NCI-H1436 (cell line): ENCODE results near the gene AHRR.

ENCODE experiments used
- DNase-seq: peaks from one replicate; lab custom pipeline; 2025; lab: John Stamatoyannopoulos, UW

Gene AHRR

GRCh38 chr5:415928-416635 lies 94.6 kb downstream of the AHRR start:
- DNase-seq: no peak

GRCh38 chr5:416636-416960 lies 95.1 kb downstream of the AHRR start:
- DNase-seq: no peak

DNA sequence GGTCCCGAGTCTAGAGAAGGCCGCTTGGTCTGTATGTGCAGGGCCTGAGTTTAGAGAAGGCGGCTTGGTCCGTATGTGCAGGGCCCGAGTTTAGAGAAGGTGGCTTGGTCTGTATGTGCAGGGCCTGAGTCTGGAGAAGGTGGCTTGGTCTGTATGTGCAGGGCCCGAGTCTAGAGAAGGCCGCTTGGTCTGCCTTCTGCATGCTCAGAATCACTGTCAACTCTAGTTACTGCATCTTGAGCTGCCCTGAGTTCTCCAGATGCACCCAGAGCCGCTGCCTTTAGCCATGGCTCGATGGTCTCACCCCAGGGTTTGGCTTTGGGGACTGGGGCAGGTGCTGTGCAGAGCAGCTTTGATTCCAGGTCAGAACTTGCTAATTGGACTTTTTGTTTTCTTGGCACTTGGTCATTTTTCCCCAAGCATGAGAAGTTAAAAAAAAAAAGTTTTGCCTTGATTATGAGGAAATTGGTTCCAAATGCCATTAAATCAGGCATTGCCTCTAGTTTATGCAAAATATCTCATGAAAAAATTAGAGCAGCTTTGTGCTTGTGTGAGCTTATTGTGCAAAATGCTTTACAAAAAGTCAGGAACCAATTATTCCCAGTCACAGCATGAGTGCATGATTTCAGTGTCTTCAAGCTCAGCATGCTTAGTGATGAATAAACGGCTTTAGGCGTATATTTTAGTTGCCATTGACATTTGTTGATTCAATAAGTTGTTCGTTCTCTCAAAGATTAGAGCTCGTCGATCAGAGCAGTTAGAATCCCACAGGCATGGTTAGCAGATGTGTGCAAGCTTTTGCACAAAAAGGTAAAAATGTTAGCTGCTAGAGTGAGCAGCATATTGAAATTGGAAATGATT lies 96.0 kb downstream of the AHRR start:
- no peak for DNase-seq

DNA sequence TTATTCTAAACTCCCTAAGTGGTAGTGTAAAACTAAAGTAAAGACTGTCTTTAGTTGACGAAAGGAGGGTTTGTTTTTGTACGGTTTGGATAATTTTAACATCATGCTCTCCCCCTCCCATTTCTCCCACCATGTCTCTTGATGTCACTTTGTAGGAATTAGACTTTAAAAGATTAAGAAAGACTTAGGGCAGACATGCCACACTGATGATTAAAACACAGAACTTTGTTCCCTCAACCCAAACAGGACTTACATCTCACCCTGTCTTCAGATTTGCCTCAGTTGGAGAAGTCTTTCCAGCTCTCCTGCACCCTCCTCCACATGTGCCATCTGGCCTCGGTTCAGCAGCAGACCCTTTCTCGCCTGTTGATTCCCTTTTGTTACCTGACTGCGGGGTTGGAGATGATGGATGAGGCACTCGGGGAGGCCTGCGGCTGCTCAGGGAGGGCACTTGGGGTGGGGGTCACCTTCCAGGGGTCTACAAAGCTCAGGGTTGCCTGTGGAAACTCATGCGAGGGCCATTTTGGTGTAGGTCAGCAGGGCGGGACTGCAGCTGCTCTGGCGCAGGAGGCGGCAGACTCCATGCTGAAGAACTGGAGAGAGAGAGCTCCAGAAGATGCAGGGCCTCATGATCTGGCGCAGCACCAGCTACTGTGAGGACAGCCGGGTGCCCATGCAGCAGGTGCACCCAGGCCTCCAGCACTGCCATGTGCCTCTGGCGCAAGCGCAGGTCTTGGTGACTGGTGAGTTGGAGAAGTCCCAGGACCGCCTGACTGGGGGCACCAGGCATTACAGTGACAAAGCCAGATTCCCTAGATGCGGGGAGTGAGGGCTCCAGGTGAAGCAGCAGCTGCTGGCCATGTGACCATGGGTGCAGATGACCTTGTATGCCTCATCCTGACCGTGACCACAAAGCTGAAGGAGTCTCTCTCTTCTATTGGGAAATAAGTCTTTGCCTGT lies 96.9 kb downstream of the AHRR start:
- no peak for DNase-seq

GRCh38 chr5:419970-420369 lies 98.5 kb downstream of the AHRR start:
- DNase-seq: no peak

- DNase-seq: no peak
Measured at GRCh38 chr5:420632-421286, 99.2 kb downstream of the AHRR start.

- no peak for DNase-seq
Measured at GRCh38 chr5:421287-421880, 99.9 kb downstream of the AHRR start.

DNA sequence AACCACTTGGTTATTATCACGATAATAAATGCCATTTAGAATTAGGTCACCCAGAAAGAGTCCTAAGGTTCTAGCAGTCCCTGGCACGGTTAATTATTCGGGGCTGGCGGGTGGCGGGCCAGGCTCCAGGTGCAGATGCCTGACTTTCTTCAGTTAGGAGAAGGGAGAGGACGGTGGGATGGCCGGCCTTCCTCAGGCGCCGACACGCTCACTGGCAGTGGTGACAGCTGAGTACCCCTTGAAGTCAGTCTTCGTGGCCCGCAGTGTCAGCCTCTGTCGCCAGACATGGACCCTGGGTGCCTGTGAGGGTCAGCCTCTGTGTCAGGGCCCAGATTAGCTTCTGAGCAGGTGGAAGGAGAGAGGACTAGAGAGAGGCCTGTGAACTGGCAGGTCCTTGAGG lies 100.4 kb downstream of the AHRR start:
- no peak for DNase-seq

DNA sequence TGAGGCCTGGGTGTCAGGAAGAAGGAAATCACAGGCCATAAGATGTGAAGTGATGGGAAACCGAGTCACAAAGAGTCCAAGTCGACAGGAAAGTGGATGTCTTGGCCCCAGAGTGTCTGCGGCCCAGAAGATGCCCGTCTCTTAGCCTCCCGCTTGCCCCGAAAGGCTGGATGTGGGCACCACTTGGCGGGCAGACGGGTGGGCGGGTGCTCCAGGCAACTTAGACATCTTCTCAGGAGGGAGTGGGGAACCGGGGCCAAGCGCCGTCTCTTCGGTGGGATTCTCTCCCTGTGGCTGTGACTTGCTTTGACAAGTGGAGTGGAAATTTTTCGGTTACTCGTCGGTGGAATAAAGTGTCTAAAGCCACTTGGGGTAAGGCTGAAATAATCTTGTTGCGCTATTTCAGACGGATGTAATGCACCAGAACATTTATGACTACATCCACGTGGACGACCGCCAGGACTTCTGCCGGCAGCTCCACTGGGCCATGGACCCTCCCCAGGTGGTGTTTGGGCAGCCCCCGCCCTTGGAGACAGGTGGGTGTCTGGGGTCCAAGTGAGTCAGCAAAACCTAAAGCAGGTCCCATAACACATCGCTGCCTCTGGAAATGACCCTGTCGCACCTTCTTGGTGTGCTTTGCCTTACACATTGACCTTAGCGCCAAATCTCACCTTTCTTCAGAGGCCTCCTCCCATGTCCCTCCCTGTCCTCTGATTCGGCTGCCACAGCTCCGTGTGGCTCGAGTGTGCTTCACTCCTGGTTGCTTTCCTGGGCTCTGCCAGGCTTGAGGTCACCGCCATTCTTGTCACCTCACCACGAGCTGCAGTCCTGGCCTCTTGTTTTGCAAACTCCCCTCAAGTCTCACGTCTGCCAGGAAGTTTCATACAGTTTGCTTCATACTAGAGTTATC lies 101.1 kb downstream of the AHRR start:
- no peak for DNase-seq

- DNase-seq: no peak
Measured at GRCh38 chr5:423233-423565, 101.7 kb downstream of the AHRR start.

DNA sequence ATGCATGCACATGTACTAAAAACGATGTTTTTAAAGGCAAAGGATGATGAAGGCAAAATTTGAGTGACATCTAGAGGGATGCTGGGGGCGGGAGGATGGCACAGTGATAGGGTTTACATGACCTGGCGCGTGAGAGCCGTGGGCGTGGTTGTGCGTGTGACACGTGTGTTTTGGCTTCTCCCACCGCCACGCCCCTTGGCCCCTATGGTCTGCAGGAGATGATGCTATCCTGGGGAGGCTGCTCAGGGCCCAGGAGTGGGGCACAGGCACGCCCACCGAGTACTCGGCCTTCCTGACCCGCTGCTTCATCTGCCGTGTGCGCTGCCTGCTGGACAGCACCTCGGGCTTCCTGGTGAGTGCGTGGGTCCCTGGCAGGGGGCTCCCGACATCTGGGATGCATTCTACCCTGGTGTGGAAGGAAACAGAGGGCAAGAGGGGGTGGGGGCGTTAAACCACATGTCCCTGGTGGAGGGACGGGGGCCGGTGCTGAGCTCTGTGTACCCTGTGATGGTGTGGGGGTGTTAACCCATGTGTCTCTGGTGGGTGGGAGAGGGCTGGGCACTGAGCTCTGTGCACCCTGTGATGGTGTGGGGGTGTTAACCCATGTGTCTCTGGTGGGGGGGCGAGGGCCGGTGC lies 102.2 kb downstream of the AHRR start:
- DNase-seq: no peak

DNA sequence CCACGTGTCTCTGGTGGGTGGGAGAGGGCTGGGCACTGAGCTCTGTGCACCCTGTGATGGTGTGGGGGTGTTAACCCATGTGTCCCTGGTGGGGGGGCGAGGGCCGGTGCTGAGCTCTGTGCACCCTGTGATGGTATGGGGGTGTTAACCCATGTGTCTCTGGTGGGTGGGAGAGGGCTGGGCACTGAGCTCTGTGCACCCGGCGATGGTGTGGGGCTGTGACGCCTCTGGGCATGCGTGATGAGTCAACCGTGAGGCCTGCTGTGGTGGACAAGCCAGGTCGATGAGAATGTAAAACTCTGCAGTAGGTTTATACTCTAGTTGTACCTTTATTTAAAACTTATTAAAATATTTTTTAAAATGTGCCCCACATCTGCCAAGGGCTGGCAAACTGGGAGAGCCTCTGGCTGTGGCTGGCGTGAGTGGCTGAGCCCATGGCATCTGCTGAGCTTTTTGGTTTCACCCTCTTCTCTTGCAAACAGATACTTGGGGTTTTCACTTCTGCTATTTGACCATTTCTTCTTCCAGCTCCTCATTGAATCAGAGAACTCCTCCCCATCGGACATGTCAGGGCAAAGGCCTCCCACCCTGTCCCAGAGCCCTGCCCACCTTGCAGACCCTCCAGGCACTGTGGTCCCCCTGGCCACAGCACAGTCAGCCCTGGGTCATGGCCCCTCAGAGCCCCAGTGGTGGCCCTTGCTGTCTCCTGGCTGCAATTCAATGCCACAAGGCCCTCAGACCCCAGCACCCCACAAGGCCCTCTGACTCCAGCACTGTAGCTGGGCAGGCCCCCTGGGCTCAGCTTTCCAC lies 103.0 kb downstream of the AHRR start:
- no peak for DNase-seq

GRCh38 chr5:425714-426113 lies 104.2 kb downstream of the AHRR start:
- DNase-seq: no peak

- no peak for DNase-seq
Measured at GRCh38 chr5:426392-426976, 105.0 kb downstream of the AHRR start.

DNA sequence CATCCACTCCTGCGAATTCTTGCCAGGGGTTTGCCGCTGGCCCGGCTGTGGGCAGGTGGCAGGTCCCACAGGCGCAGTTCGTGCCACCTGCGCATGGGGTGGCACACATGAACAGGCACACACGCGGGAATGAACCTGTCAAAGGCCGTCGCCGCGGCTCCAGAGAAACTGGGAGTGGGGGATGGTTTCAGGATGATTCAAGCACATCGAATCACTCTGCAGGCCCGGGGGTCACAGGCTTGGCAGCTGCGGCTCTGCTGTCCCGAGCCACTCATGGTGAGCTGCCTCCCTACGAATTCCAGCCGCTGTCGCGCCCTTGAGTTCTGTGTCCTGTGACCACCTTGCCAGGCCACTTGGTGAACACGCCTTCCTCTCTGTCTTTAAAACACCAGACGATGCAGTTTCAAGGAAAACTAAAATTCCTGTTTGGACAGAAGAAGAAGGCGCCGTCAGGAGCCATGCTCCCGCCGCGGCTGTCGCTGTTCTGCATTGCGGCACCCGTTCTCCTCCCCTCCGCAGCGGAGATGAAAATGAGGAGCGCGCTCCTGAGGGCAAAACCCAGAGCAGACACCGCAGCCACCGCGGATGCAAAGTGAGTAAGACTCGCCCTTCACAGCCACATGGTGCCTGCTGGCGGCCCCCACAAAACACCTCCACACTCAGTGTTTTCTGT lies 106.0 kb downstream of the AHRR start:
- DNase-seq: no peak

DNA sequence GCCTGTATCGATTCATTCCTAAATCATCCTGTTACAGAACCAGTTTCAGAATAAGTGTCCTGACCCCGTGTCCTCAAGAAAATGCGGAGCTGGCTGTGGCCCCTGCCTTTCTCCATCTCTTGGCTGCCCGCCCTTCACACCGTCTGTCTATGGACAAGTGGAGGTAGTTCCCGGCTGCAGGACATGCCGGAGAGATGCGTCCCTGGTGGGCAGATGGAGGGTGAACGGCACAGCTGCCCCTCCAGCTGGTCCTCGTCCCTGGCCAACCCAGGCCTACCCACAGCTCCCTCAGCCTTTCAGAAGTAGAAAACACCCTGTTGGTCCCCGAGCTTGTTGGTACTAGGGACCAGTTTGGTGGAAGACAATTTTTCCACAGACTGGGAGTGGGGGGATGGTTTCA lies 106.7 kb downstream of the AHRR start:
- DNase-seq: no peak

- DNase-seq: no peak
Measured at GRCh38 chr5:428754-429452, 107.4 kb downstream of the AHRR start.
